HFF-Myc (cell line): ENCODE measurements around the gene DNAJC4.

Source experiments
- DNase-seq: peaks from one replicate; pipeline ENCODE4 v3.0.0-alpha.2; 2011; ENCODE audit warnings: low read depth; ENCODE audit errors: extremely low read depth
- H3K4me3 ChIP-seq: replicated peaks from 2 replicates; pipeline ENCODE4 v1.5.1; 2011; ENCODE audit warnings: low read depth, mild to moderate bottlenecking, control low read depth, low read length
- TF ChIP-seq, protein P1 (sequence below): IDR thresholded peaks from 2 replicates; pipeline ENCODE4 v1.5.1; 2012; ENCODE audit warnings: mild to moderate bottlenecking, low read depth, low read length, control low read depth; ENCODE audit errors: missing control alignments

Gene DNAJC4

DNA sequence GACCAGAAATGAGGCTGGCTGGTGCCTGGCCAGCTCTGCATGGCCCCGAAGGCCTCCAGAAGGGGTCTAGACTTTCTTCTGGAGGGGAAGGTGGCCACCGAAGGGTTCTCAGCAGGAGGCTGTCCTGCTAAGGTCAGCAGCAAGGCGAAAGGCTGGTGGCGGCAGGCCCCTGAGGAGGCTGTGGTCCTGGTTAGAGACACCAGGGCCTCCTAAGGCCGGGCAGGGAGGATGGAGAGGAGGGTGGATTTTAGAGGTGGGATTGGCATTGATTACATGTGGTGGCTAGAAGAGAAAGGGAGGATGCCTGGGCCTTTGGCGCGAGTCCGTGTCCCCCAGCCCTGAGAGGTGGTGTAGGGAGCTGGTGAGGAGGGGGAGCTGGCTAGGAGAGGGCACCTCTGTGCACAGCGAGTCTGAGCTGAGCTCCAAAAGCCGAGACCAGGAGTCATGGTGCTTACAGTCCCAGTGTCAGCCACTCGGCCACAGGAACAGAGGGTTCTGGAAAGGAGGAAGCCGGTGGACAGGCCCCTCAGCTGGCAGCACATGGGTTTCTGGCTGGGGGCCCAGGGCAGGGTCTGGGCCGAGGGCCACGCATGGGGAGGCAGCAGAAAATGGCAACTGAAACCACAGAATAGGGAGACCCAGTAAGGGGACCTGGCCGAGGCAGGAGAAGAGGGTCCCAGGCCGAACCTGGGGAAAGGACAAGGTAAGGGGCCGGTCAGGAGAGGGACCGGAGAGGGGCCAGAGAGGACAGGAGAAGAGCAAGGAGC, 21.4 kb upstream of the DNAJC4 start:
- TF ChIP-seq, protein P1, sequence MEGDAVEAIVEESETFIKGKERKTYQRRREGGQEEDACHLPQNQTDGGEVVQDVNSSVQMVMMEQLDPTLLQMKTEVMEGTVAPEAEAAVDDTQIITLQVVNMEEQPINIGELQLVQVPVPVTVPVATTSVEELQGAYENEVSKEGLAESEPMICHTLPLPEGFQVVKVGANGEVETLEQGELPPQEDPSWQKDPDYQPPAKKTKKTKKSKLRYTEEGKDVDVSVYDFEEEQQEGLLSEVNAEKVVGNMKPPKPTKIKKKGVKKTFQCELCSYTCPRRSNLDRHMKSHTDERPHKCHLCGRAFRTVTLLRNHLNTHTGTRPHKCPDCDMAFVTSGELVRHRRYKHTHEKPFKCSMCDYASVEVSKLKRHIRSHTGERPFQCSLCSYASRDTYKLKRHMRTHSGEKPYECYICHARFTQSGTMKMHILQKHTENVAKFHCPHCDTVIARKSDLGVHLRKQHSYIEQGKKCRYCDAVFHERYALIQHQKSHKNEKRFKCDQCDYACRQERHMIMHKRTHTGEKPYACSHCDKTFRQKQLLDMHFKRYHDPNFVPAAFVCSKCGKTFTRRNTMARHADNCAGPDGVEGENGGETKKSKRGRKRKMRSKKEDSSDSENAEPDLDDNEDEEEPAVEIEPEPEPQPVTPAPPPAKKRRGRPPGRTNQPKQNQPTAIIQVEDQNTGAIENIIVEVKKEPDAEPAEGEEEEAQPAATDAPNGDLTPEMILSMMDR: no peak
- no peak for DNase-seq
- no peak overlapping the region for H3K4me3 ChIP-seq

DNA sequence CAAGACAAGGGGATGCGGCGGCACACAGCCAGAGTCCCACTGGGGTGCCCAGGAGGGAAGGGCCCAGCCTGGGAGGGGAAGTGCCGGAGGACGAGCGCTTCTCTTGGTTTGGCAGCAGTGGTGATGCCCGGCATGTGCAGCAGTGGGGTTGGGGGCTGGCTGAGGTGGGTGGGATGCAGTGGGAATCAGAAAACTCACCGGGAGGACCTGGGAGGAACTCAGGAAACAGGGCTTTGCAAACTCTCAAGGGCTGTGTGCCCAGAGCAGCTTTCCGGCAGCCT, 20.8 kb upstream of the DNAJC4 start:
- no peak for DNase-seq
- TF ChIP-seq, protein P1: no peak
- H3K4me3 ChIP-seq: no peak overlapping the region

DNA sequence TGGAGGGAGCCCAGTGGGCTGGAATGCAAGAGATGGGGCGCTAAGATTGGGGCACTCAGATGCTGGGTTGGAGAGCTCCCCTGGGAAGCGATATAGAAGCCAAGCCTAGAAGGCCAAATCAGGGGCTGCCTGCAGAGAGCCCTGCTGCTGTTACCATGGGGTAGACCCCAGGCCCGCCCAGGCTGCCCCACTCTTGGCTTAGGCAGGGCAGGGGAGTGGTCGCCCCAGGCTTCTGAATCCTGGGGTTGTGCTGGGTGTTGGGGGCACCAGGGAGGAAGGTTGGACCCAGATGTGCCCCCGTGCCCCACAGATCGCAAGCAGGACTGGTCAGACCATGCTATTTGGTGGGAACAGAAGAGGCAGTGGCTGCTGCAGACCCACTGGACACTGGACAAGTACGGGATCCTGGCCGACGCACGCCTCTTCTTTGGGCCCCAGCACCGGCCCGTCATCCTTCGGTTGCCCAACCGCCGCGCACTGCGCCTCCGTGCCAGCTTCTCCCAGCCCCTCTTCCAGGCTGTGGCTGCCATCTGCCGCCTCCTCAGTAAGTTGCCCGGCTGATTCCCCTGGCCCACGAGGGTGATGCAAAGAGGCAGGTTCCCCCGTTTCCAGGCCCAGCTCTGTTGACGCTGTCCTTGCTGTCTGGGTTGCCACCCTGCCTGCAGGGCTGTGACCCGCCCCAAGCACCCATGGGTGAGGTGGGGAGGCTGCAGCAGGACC, 19.9 kb upstream of the DNAJC4 start:
- H3K4me3 ChIP-seq: no peak overlapping the region
- TF ChIP-seq, protein P1: no peak
- no peak for DNase-seq

DNA sequence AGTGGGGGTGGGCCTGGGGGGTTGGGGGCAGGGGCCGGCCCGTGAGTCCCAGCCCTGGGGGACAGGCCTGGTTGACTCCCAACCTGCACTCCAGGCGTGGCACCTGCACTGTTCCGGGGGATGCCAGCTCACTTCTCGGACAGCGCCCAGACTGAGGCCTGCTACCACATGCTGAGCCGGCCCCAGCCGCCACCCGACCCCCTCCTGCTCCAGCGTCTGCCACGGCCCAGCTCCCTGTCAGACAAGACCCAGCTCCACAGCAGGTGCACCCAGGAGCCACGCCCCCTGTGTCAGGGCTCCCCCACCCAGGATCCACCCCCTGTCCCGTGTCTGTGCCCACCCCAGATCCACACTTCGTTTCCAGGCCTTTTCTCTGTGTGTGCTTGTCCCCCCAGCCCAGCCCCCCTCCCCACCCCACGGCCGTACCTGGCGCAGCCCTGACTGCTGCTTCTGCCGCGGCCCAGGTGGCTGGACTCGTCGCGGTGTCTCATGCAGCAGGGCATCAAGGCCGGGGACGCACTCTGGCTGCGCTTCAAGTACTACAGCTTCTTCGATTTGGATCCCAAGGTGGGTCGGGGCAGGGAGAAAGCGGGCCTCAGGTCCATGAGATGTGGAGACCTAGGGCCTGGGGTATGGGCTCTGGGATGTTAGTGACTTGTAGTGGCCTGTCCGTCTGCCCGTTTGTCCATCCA, 19.0 kb upstream of the DNAJC4 start:
- H3K4me3 ChIP-seq: no peak overlapping the region
- no peak for DNase-seq
- TF ChIP-seq, protein P1: no peak

- no peak overlapping the region for H3K4me3 ChIP-seq
- TF ChIP-seq, protein P1: no peak
- no peak for DNase-seq
Observed at GRCh38 chr11:64216879-64217278, 13.5 kb upstream of the DNAJC4 start.

DNA sequence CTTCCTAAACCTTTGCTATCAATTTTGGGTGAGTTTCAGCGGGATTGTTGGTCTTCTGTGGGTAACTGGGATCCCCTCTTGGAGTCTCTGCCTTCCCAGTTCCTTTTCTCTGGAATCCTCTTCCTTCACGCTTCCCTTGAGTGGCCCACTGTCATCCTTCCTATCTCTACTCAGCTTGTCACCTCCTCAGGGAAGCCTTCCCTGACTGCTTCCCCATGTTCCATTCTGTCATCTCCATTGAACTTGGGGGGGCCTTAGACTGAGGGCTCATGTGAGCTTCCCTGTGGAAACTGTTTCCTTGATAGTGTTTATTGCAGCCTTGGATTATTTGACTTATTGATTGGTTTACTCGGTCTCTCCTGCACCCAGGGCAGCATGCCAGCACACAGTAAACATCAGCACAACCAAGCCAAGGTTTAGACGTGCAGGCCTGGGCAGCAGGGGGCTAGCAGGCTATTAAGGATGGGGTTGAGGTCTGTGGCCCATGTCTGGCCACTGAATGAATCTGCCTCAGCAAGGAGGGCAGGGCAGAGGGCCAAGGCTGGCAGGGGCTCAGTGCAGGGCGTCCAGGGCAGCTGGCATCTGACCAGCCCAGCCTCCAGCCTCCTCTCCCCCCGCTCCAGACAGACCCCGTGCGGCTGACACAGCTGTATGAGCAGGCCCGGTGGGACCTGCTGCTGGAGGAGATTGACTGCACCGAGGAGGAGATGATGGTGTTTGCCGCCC, 11.6 kb upstream of the DNAJC4 start:
- TF ChIP-seq, protein P1: no peak
- DNase-seq: no peak

More for the DNA sequence above, 11.6 kb upstream of the DNAJC4 start:
- no peak overlapping the region for H3K4me3 ChIP-seq
